ENCODE results near the gene SDK1. TPM values are rescaled to one million over a fixed set of nuclear protein-coding genes. Genes with fewer than 3 reads are reported as not detected.
"Not testable (repeated sequence)": the region's sequence is repeated elsewhere in the genome, so short reads cannot be mapped to it uniquely, and the experiment has no call there.

The SDK1 gene
- polyA plus RNA-seq, 3 donors: 3.2 to 6.6 (median 3.3) TPM

- no peak overlapping the region for H3K27ac ChIP-seq (ENCODE audit: low read depth, low read length)
- WGBS, 3 donors: 70 to 72% (median 70%) methylated on average over 28 of the region's 28 CpGs
Observed at GRCh38 chr7:4307316-4308204, 1006.5 kb downstream of the SDK1 start.

GRCh38 chr7:4308205-4308590, 1007.1 kb downstream of the SDK1 start:
- 82 to 89% (median 88%) methylated on average over 19 to 22 of the region's 22 CpGs for WGBS, 3 donors

GRCh38 chr7:4313911-4314310, 1012.9 kb downstream of the SDK1 start:
- H3K27ac ChIP-seq (ENCODE audit: low read depth, low read length): not testable (repeated sequence)
- 94 to 97% (median 97%) methylated on average over 27 to 29 of the region's 29 CpGs for WGBS, 3 donors

More at GRCh38 chr7:4308205-4308590, 1007.1 kb downstream of the SDK1 start:
- H3K27ac ChIP-seq (ENCODE audit: low read depth, low read length): no peak overlapping the region

GRCh38 chr7:4314316-4314715, 1013.3 kb downstream of the SDK1 start:
- not testable (repeated sequence) for H3K27ac ChIP-seq (ENCODE audit: low read depth, low read length)
- WGBS, 3 donors: 81 to 94% (median 94%) methylated on average over 14 to 16 of the region's 16 CpGs
